Liver (tissue), 3 donors: Measurements from ENCODE around the gene LRRFIP2.

Experiments
- RAD21 ChIP-seq, 2 donors: IDR thresholded peaks; 2 replicates each; pipeline ENCODE4 v1.6.1; 2016; ENCODE audit warnings: antibody characterized with exemption in 2 of 2, mild to moderate bottlenecking in 2 of 2
- RXRA ChIP-seq, 2 donors: IDR thresholded peaks; 2 replicates each; pipeline ENCODE4 v1.6.1; 2017 to 2018; ENCODE audit warnings: antibody characterized with exemption in 2 of 2, mild to moderate bottlenecking in 1 of 2
- TAF1 ChIP-seq: conservative IDR thresholded peaks from 2 replicates; pipeline ENCODE4 v1.6.1; 2016; ENCODE audit warnings: antibody characterized with exemption, mild to moderate bottlenecking
- YY1 ChIP-seq: IDR thresholded peaks from 2 replicates; pipeline ENCODE4 v1.6.1; 2016; ENCODE audit warnings: antibody characterized with exemption, mild to moderate bottlenecking
- TF ChIP-seq, protein P1 (sequence below): fragments of 150-350 bp; IDR thresholded peaks from 2 replicates; pipeline ENCODE4 v1.5.1; 2017; ENCODE audit warnings: improper control_type of control experiment, low read depth, low read length; ENCODE audit not compliant: missing input control
- donor health status: healthy.
- donor health status: healthy.

DNA sequence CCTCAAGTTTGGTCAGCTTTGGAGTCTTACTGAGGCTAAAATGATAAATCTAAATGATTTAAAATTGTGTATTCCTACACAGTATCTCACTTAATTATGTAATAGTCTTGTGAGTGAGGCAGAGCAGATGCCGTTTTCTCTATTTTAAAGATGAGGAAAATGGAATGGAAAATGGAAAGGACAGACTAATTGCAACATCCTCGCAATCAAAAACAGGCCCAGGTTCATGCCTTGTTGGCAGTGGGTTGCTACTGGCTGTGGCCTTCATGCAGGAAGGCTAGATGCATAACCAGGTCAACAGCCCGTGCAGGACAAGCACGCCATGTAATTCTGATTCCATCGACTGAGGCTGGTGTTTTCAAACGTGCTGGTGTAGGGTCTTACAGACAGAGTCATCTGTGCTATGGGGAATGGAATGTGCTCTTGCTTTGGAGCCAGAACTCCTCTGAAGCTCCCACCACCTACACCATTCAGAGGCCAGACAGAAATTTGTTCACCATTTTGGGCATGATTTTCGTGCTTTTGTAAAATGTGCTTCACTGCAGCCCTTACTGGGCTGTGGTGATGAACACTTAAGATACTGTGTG is 143.2 kb downstream of the LRRFIP2 start:
- TF ChIP-seq RAD21 (IDR thresholded peaks at IDR 0.05) (no peak), RXRA (IDR thresholded peaks at IDR 0.05) (peak; percentile 33 to 37), TAF1 (no peak), YY1 (no peak)
- TF ChIP-seq, protein P1, sequence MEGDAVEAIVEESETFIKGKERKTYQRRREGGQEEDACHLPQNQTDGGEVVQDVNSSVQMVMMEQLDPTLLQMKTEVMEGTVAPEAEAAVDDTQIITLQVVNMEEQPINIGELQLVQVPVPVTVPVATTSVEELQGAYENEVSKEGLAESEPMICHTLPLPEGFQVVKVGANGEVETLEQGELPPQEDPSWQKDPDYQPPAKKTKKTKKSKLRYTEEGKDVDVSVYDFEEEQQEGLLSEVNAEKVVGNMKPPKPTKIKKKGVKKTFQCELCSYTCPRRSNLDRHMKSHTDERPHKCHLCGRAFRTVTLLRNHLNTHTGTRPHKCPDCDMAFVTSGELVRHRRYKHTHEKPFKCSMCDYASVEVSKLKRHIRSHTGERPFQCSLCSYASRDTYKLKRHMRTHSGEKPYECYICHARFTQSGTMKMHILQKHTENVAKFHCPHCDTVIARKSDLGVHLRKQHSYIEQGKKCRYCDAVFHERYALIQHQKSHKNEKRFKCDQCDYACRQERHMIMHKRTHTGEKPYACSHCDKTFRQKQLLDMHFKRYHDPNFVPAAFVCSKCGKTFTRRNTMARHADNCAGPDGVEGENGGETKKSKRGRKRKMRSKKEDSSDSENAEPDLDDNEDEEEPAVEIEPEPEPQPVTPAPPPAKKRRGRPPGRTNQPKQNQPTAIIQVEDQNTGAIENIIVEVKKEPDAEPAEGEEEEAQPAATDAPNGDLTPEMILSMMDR: no peak
